HepG2 (cell line): ENCODE measurements around the gene ABCA2. TPM values are rescaled to one million over a fixed set of nuclear protein-coding genes. Genes with fewer than 3 reads are reported as not detected.

Experiments used
- CTCF ChIP-seq: sonication (generic); formaldehyde crosslinking; IDR thresholded peaks from 2 replicates; pipeline ENCODE4 v1.5.0; 2020; ENCODE audit warnings: mild to moderate bottlenecking, missing genetic modification reagents, moderate library complexity
- DDIT3 ChIP-seq: sonication (generic); formaldehyde crosslinking; IDR thresholded peaks from 2 replicates; pipeline ENCODE4 v1.4.0; 2020; ENCODE audit warnings: mild to moderate bottlenecking, missing genetic modification reagents
- DMAP1 ChIP-seq: IDR thresholded peaks from 2 replicates; pipeline ENCODE4 v1.6.1; 2016
- HBP1 ChIP-seq: IDR thresholded peaks from 2 replicates; pipeline ENCODE4 v1.6.1; 2016; ENCODE audit warnings: low read depth, control low read depth
- HOXA5 ChIP-seq: sonication (generic); formaldehyde crosslinking; IDR thresholded peaks from 2 replicates; pipeline ENCODE4 v1.4.0; 2020; ENCODE audit warnings: missing genetic modification reagents
- JUNB ChIP-seq: sonication (generic); formaldehyde crosslinking; IDR thresholded peaks from 2 replicates; pipeline ENCODE4 v1.8.0; 2022; ENCODE audit warnings: missing genetic modification reagents, mild to moderate bottlenecking, borderline replicate concordance
- MAFK ChIP-seq, 2 experiments: IDR thresholded peaks in 1 of 2; conservative IDR thresholded peaks in 1 of 2; 2 replicates each; pipeline ENCODE4 v1.6.1; 2011; ENCODE audit warnings: improper control_type of control experiment in 2 of 2, low read length in 2 of 2
- MED13 ChIP-seq: sonication (generic); formaldehyde crosslinking; IDR thresholded peaks from 2 replicates; pipeline ENCODE4 v1.5.0; 2020; ENCODE audit warnings: missing genetic modification reagents
- MXD4 ChIP-seq: IDR thresholded peaks from 2 replicates; pipeline ENCODE4 v1.6.1; 2016; ENCODE audit warnings: mild to moderate bottlenecking, missing biosample characterization, missing genetic modification reagents
- NFE2L2 ChIP-seq: fragments of 150-350 bp; IDR thresholded peaks from 2 replicates; pipeline ENCODE4 v1.6.1; 2014; ENCODE audit warnings: low read length
- NFKB2 ChIP-seq: sonication (generic); formaldehyde crosslinking; IDR thresholded peaks from 2 replicates; pipeline ENCODE4 v1.4.0; 2020; ENCODE audit warnings: missing genetic modification reagents, borderline replicate concordance
- NR2F6 ChIP-seq, 2 experiments: IDR thresholded peaks; 2 replicates each; pipeline ENCODE4 v1.6.1; 2016; ENCODE audit warnings: antibody characterized with exemption in 1 of 2, mild to moderate bottlenecking in 1 of 2
- PRMT3 ChIP-seq: sonication (generic); formaldehyde crosslinking; IDR thresholded peaks from 2 replicates; pipeline ENCODE4 v1.8.1; 2022; ENCODE audit warnings: low read depth, mild to moderate bottlenecking, moderate library complexity, missing genetic modification reagents, borderline replicate concordance
- SAP130 ChIP-seq: IDR thresholded peaks from 2 replicates; pipeline ENCODE4 v1.6.1; 2016; ENCODE audit warnings: low read depth
- SP5 ChIP-seq: IDR thresholded peaks from 2 replicates; pipeline ENCODE4 v1.6.1; 2016; ENCODE audit warnings: low read depth, borderline replicate concordance
- U2AF1 ChIP-seq: fragments of 200-400 bp; formaldehyde crosslinking; optimal IDR thresholded peaks from 2 replicates; pipeline ENCODE3; 2017; ENCODE audit warnings: mild to moderate bottlenecking, low read depth, low read length
- ZNF12 ChIP-seq: sonication (generic); formaldehyde crosslinking; IDR thresholded peaks from 2 replicates; pipeline ENCODE4 v1.5.0; 2020; ENCODE audit warnings: missing genetic modification reagents
- ZNF17 ChIP-seq: sonication (generic); formaldehyde crosslinking; IDR thresholded peaks from 2 replicates; pipeline ENCODE4 v1.5.0; 2020; ENCODE audit warnings: mild to moderate bottlenecking, missing genetic modification reagents
- ZNF207 ChIP-seq: fragments of 450-650 bp; IDR thresholded peaks from 2 replicates; pipeline ENCODE4 v1.6.1; 2016; ENCODE audit warnings: antibody characterized with exemption, borderline replicate concordance
- ZNF296 ChIP-seq: sonication (generic); formaldehyde crosslinking; conservative IDR thresholded peaks from 2 replicates; pipeline ENCODE4 v1.5.0; 2020; ENCODE audit warnings: mild to moderate bottlenecking, missing genetic modification reagents
- ZNF326 ChIP-seq: sonication (generic); formaldehyde crosslinking; IDR thresholded peaks from 2 replicates; pipeline ENCODE4 v1.4.0; 2020; ENCODE audit warnings: missing genetic modification reagents, borderline replicate concordance
- ZNF354B ChIP-seq: sonication (generic); formaldehyde crosslinking; IDR thresholded peaks from 2 replicates; pipeline ENCODE4 v1.8.0; 2022; ENCODE audit warnings: mild to moderate bottlenecking, missing genetic modification reagents
- ZNF687 ChIP-seq: sonication (generic); formaldehyde crosslinking; IDR thresholded peaks from 2 replicates; pipeline ENCODE4 v1.5.1; 2020; ENCODE audit warnings: mild to moderate bottlenecking, missing genetic modification reagents, moderate library complexity
- ZNF780A ChIP-seq: sonication (generic); formaldehyde crosslinking; IDR thresholded peaks from 2 replicates; pipeline ENCODE4 v1.8.0; 2022; ENCODE audit warnings: mild to moderate bottlenecking, missing genetic modification reagents, moderate library complexity
- polyA plus RNA-seq, 8 experiments: library from polyadenylated mRNA; depleted of rRNA in 3 of 8; stranded (reverse) in 7 of 8; unstranded in 1 of 8; fragments of >200 nt; fragmentation: Illumina TruSeq in 4 of 8; extraction: Trizol in 4 of 8; gene quantifications; 2 replicates each; pipeline versions ENCODE4 v1.2.1 to v1.2.3, GENCODE V29; 2011 to 2016; ENCODE audit warnings: low read depth in 4 of 8, missing spikeins in 1 of 8, mixed read lengths in 1 of 8; ENCODE audit not compliant: insufficient read depth in 1 of 8
- total RNA-seq, 5 experiments: library from RNA; depleted of rRNA; stranded (reverse); fragments of >200 nt; fragmentation: Illumina TruSeq; extraction: Trizol; gene quantifications; 2 replicates each; pipeline ENCODE4 v1.2.3, GENCODE V29; 2016; ENCODE audit warnings: low read depth in 1 of 5

The ABCA2 gene
- total and polyA plus RNA-seq, 2 of the 13 experiments (the other 11 are each of a cell fraction or from before 2014, with no cell fraction given): 2.9 to 19.2 TPM

DNA sequence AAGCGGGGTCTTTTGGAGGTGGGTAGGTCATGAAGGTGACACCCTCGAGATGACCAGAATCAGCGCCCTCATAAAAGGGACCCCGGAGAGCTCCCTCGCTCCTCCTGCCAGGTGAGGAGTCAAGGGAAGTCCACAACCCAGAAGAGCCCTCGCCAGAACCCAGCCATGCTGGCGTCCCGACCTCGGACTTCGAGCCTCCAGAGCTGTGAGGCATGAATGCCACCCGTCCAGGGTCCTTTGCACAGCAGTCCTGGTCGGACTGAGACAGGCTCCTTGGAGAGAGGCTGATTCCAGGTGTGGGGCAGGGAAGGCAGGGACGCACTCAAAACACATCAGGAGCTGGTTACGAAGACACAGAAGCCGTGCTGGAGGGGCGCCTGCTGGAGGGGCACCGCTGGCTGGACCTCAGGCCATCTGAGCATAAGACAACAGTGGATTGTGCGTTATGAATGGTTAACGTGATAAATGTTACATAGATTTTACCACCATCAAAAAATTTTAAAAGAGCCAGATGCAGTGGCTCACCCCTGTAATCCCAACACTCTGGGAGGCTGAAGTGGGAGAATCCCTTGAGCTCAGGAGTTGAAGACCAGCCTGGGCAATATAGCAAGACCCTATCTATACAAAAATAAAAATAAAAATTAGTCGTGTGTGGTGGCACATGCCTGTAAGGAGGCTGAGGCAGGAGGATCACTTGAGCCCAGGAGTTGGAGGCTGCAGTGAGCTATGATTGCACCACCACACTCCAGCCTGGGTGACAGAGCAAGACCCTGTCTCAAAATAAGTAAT lies 26.0 kb downstream of the ABCA2 start (continued):
- TF ChIP-seq HOXA5 (CRISPR knock-in tag) (no peak), NFKB2 (CRISPR knock-in tag) (no peak), SAP130 (CRISPR knock-in tag) (0 out of 2 replicates have a peak, but pooled peaks have one; percentile 17), DMAP1 (CRISPR knock-in tag) (peak; percentile 29; the same call in 1 of the 2 replicates), ZNF780A (CRISPR knock-in tag) (no peak), MAFK (conservative IDR thresholded peaks at IDR 0.05 in 1 of 2, IDR thresholded peaks at IDR 0.05 in 1 of 2; ENCODE audit: low read length in 2 of 2) (no peak), ZNF326 (CRISPR knock-in tag) (no peak), DDIT3 (no peak), ZNF296 (no peak), SP5 (CRISPR knock-in tag) (0 out of 2 replicates have a peak, but pooled peaks have one; percentile 13), NR2F6 (IDR thresholded peaks at IDR 0.05) (no peak), NR2F6 (CRISPR knock-in tag; IDR thresholded peaks at IDR 0.05) (no peak), MED13 (CRISPR knock-in tag) (no peak), ZNF354B (no peak), U2AF1 (no peak), PRMT3 (CRISPR knock-in tag) (no peak), ZNF207 (no peak), CTCF (CRISPR knock-in tag) (0 out of 2 replicates have a peak, but pooled peaks have one; percentile 7), JUNB (CRISPR knock-in tag) (no peak), ZNF17 (CRISPR knock-in tag) (no peak), MXD4 (CRISPR knock-in tag) (no peak), NFE2L2 (no peak), ZNF687 (CRISPR knock-in tag) (peak; percentile 78), ZNF12 (CRISPR knock-in tag) (no peak), HBP1 (no peak)
